Measurements from ENCODE around the gene FMR1.

The FMR1 gene

GRCh38 chrX:147891896-147892295, 19.8 kb upstream of the FMR1 start:
- no CpG with 5 or more reads among the region's 1 CpG for WGBS (ENCODE audit: insufficient coverage)
- Histone ChIP-seq H3K27me3 (replicated peaks in 2 of 5; ENCODE audit: control insufficient read depth in 4 of 5, insufficient read depth in 5 of 5, low read length in 4 of 5) (no peaks in the 10 kb centered on the region), H3K9me3 (ENCODE audit: control extremely low read depth in 1 of 5, control insufficient read depth in 4 of 5, insufficient read depth in 2 of 5, low read depth in 1 of 5, low read length in 4 of 5) (no peaks in the 10 kb centered on the region), H3K4me1 (ENCODE audit: control extremely low read depth in 1 of 4, control insufficient read depth in 4 of 4, insufficient read depth in 4 of 4, low read length in 3 of 4) (no peaks in the 10 kb centered on the region), H3K36me3 (ENCODE audit: control insufficient read depth in 4 of 4, insufficient read depth in 4 of 4, low read length in 3 of 4) (no peaks in the 10 kb centered on the region), H3K4me3 (ENCODE audit: control insufficient read depth in 1 of 7, extremely low read depth in 1 of 7, insufficient read depth in 4 of 7, low read depth in 2 of 7, low read length in 6 of 7) (no peak overlapping the region), H3K27ac (ENCODE audit: insufficient read depth in 1 of 2, low read depth in 1 of 2, low read length in 2 of 2, poor library complexity in 1 of 2, severe bottlenecking in 2 of 2) (no peak overlapping the region)
- CTCF ChIA-PET, result no interaction called here
- POLR2A ChIA-PET, result no interaction called here
- DNase-seq, result no peak

GRCh38 chrX:147893741-147894140, 18.0 kb upstream of the FMR1 start:
- ChIA-PET CTCF (no interaction called here), POLR2A (no interaction called here)
- no peaks in the 10 kb centered on the region for H3K9me3 ChIP-seq (ENCODE audit: control extremely low read depth in 1 of 5, control insufficient read depth in 4 of 5, insufficient read depth in 2 of 5, low read depth in 1 of 5, low read length in 4 of 5)

DNA sequence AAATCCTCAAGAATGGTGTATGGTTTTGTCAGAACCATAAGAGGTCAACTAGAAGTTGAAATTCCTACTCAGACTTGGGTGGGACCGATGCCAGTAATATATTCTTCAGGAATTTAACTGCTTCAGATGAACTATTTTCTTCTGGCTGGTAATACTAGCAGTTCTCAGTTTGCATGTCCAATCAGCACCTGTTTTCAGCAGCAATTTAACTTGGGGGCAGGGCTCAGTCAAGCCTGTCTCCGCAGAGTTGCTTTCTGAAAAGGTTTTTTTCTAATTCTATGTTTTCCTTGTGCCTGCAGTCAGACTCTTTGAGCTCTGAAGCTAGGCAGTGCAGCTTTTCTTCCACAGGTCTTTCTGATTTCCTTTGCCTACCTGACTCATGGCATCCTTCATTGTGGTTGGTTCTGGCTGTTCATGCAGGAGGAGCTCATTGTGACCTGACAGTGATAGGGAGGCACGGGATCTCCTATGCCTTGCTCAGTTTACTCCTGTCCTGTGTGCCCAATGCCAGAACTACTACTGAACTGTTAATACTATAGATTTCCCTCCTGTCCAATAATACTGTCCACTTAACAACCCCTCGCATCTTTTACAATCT, 17.3 kb upstream of the FMR1 start:
- Histone ChIP-seq H3K9me3 (ENCODE audit: control extremely low read depth in 1 of 5, control insufficient read depth in 4 of 5, insufficient read depth in 2 of 5, low read depth in 1 of 5, low read length in 4 of 5) (no peaks in the 10 kb centered on the region), H3K27ac (ENCODE audit: insufficient read depth in 1 of 2, low read depth in 1 of 2, low read length in 2 of 2, poor library complexity in 1 of 2, severe bottlenecking in 2 of 2) (no peak overlapping the region), H3K4me1 (ENCODE audit: control extremely low read depth in 1 of 4, control insufficient read depth in 4 of 4, insufficient read depth in 4 of 4, low read length in 3 of 4) (no peaks in the 10 kb centered on the region), H3K4me3 (ENCODE audit: control insufficient read depth in 1 of 7, extremely low read depth in 1 of 7, insufficient read depth in 4 of 7, low read depth in 2 of 7, low read length in 6 of 7) (no peak overlapping the region), H3K27me3 (replicated peaks in 2 of 5; ENCODE audit: control insufficient read depth in 4 of 5, insufficient read depth in 5 of 5, low read length in 4 of 5) (no peaks in the 10 kb centered on the region), H3K36me3 (ENCODE audit: control insufficient read depth in 4 of 4, insufficient read depth in 4 of 4, low read length in 3 of 4) (no peaks in the 10 kb centered on the region)
- 86% methylated on average over 4 of the region's 4 CpGs for WGBS (ENCODE audit: insufficient coverage)
- no peak for DNase-seq
- POLR2A ChIA-PET, result no interaction called here
- CTCF ChIA-PET, result no interaction called here

More at GRCh38 chrX:147893741-147894140, 18.0 kb upstream of the FMR1 start:
- Histone ChIP-seq H3K4me3 (ENCODE audit: control insufficient read depth in 1 of 7, extremely low read depth in 1 of 7, insufficient read depth in 4 of 7, low read depth in 2 of 7, low read length in 6 of 7) (no peak overlapping the region), H3K27me3 (replicated peaks in 2 of 5; ENCODE audit: control insufficient read depth in 4 of 5, insufficient read depth in 5 of 5, low read length in 4 of 5) (no peaks in the 10 kb centered on the region), H3K4me1 (ENCODE audit: control extremely low read depth in 1 of 4, control insufficient read depth in 4 of 4, insufficient read depth in 4 of 4, low read length in 3 of 4) (no peaks in the 10 kb centered on the region), H3K36me3 (ENCODE audit: control insufficient read depth in 4 of 4, insufficient read depth in 4 of 4, low read length in 3 of 4) (no peaks in the 10 kb centered on the region), H3K27ac (ENCODE audit: insufficient read depth in 1 of 2, low read depth in 1 of 2, low read length in 2 of 2, poor library complexity in 1 of 2, severe bottlenecking in 2 of 2) (no peak overlapping the region)
- no peak for DNase-seq

GRCh38 chrX:147897117-147897516, 14.6 kb upstream of the FMR1 start:
- WGBS (ENCODE audit: insufficient coverage), result 95% methylated on average over 29 of the region's 31 CpGs
- Histone ChIP-seq H3K36me3 (ENCODE audit: control insufficient read depth in 4 of 4, insufficient read depth in 4 of 4, low read length in 3 of 4) (no peaks in the 10 kb centered on the region), H3K27ac (ENCODE audit: insufficient read depth in 1 of 2, low read depth in 1 of 2, low read length in 2 of 2, poor library complexity in 1 of 2, severe bottlenecking in 2 of 2) (no peak overlapping the region), H3K27me3 (replicated peaks in 2 of 5; ENCODE audit: control insufficient read depth in 4 of 5, insufficient read depth in 5 of 5, low read length in 4 of 5) (no peaks in the 10 kb centered on the region), H3K4me3 (ENCODE audit: control insufficient read depth in 1 of 7, extremely low read depth in 1 of 7, insufficient read depth in 4 of 7, low read depth in 2 of 7, low read length in 6 of 7) (no peak overlapping the region), H3K9me3 (ENCODE audit: control extremely low read depth in 1 of 5, control insufficient read depth in 4 of 5, insufficient read depth in 2 of 5, low read depth in 1 of 5, low read length in 4 of 5) (no peaks in the 10 kb centered on the region), H3K4me1 (ENCODE audit: control extremely low read depth in 1 of 4, control insufficient read depth in 4 of 4, insufficient read depth in 4 of 4, low read length in 3 of 4) (peaks cover 0 to 3% (median 0%) of the 10 kb centered on the region in 4 experiments)
- DNase-seq, result no peak
- ChIA-PET CTCF (no interaction called here), POLR2A (no interaction called here)

DNA sequence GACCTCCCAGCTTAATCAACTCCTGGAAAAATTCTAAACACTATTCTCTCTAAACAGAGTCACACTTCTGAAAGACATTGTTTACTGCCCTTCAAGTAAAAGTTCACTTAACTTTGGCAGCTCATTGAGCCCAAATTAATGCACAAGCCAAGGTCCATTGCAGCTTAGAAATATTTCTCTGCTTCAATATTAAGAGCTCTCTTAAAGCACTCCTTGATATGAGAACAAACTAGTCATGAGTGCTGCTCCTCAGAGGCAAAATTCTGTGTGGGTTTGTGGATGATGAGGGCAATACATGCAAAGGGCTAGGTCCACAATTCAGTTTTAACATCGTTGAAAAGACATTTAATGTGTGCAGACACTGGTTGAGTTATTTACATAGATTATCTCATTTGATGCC, 12.8 kb upstream of the FMR1 start:
- Histone ChIP-seq H3K27ac (ENCODE audit: insufficient read depth in 1 of 2, low read depth in 1 of 2, low read length in 2 of 2, poor library complexity in 1 of 2, severe bottlenecking in 2 of 2) (no peak overlapping the region), H3K27me3 (replicated peaks in 2 of 5; ENCODE audit: control insufficient read depth in 4 of 5, insufficient read depth in 5 of 5, low read length in 4 of 5) (no peaks in the 10 kb centered on the region), H3K36me3 (ENCODE audit: control insufficient read depth in 4 of 4, insufficient read depth in 4 of 4, low read length in 3 of 4) (no peaks in the 10 kb centered on the region), H3K9me3 (ENCODE audit: control extremely low read depth in 1 of 5, control insufficient read depth in 4 of 5, insufficient read depth in 2 of 5, low read depth in 1 of 5, low read length in 4 of 5) (no peaks in the 10 kb centered on the region), H3K4me3 (ENCODE audit: control insufficient read depth in 1 of 7, extremely low read depth in 1 of 7, insufficient read depth in 4 of 7, low read depth in 2 of 7, low read length in 6 of 7) (no peak overlapping the region), H3K4me1 (ENCODE audit: control extremely low read depth in 1 of 4, control insufficient read depth in 4 of 4, insufficient read depth in 4 of 4, low read length in 3 of 4) (peaks cover 0 to 3% (median 0%) of the 10 kb centered on the region in 4 experiments)
- ChIA-PET POLR2A (no interaction called here), CTCF (no interaction called here)
- no CpG with 5 or more reads among the region's 1 CpG for WGBS (ENCODE audit: insufficient coverage)
- DNase-seq, result no peak

GRCh38 chrX:147899379-147900114, 12.2 kb upstream of the FMR1 start:
- no peak for DNase-seq
- no peaks in the 10 kb centered on the region for H3K27me3 ChIP-seq (replicated peaks in 2 of 5; ENCODE audit: control insufficient read depth in 4 of 5, insufficient read depth in 5 of 5, low read length in 4 of 5)
- no peaks in the 10 kb centered on the region for H3K9me3 ChIP-seq (ENCODE audit: control extremely low read depth in 1 of 5, control insufficient read depth in 4 of 5, insufficient read depth in 2 of 5, low read depth in 1 of 5, low read length in 4 of 5)
- POLR2A ChIA-PET, result no interaction called here
- CTCF ChIA-PET, result no interaction called here
- H3K4me3 ChIP-seq (ENCODE audit: control insufficient read depth in 1 of 7, extremely low read depth in 1 of 7, insufficient read depth in 4 of 7, low read depth in 2 of 7, low read length in 6 of 7), result no peak overlapping the region
- 75% methylated on average over 2 of the region's 2 CpGs for WGBS (ENCODE audit: insufficient coverage)
- no peaks in the 10 kb centered on the region for H3K36me3 ChIP-seq (ENCODE audit: control insufficient read depth in 4 of 4, insufficient read depth in 4 of 4, low read length in 3 of 4)
- peaks cover 0 to 3% (median 0%) of the 10 kb centered on the region in 4 experiments for H3K4me1 ChIP-seq (ENCODE audit: control extremely low read depth in 1 of 4, control insufficient read depth in 4 of 4, insufficient read depth in 4 of 4, low read length in 3 of 4)
- H3K27ac ChIP-seq (ENCODE audit: insufficient read depth in 1 of 2, low read depth in 1 of 2, low read length in 2 of 2, poor library complexity in 1 of 2, severe bottlenecking in 2 of 2), result no peak overlapping the region

DNA sequence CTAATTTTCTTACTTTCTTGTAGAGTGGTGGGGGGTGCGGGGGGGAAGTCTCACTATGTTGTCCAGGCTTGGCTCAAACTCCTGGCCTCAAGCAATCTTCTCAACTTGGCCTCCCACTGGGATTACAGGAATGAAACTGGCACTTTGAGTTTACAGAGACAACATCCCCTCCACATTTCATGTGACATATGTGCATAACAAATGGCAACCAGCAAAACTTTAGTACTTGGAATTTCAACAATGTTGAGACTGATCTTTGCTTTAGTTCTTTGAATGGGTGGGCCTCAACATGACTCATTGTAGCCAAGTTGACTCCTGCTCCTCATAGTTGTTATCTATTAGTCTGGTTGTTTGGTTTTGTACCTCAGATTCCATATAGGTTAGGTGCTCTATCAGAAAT, 11.4 kb upstream of the FMR1 start:
- ChIA-PET POLR2A (no interaction called here), CTCF (no interaction called here)
- no peak overlapping the region for H3K27ac ChIP-seq (ENCODE audit: insufficient read depth in 1 of 2, low read depth in 1 of 2, low read length in 2 of 2, poor library complexity in 1 of 2, severe bottlenecking in 2 of 2)

More for the DNA sequence above, 11.4 kb upstream of the FMR1 start:
- Histone ChIP-seq H3K36me3 (ENCODE audit: control insufficient read depth in 4 of 4, insufficient read depth in 4 of 4, low read length in 3 of 4) (no peaks in the 10 kb centered on the region), H3K4me3 (ENCODE audit: control insufficient read depth in 1 of 7, extremely low read depth in 1 of 7, insufficient read depth in 4 of 7, low read depth in 2 of 7, low read length in 6 of 7) (no peak overlapping the region), H3K4me1 (ENCODE audit: control extremely low read depth in 1 of 4, control insufficient read depth in 4 of 4, insufficient read depth in 4 of 4, low read length in 3 of 4) (peaks cover 0 to 3% (median 0%) of the 10 kb centered on the region in 4 experiments), H3K27me3 (replicated peaks in 2 of 5; ENCODE audit: control insufficient read depth in 4 of 5, insufficient read depth in 5 of 5, low read length in 4 of 5) (no peaks in the 10 kb centered on the region), H3K9me3 (ENCODE audit: control extremely low read depth in 1 of 5, control insufficient read depth in 4 of 5, insufficient read depth in 2 of 5, low read depth in 1 of 5, low read length in 4 of 5) (no peaks in the 10 kb centered on the region)
- DNase-seq, result no peak
- no CpG with 5 or more reads among the region's 1 CpG for WGBS (ENCODE audit: insufficient coverage)
